Heart left ventricle (tissue), 13 donors: ENCODE results near the gene MGAT4B.
"Not testable (repeated sequence)": the region's sequence is repeated elsewhere in the genome, so short reads cannot be mapped to it uniquely, and the experiment has no call there.

Experiments used
- CTCF ChIP-seq, 12 donors: fragments of 200-600 bp; sonication (generic) in 4 of 12; IDR thresholded peaks; one replicate each; pipeline versions ENCODE4 v1.5.0 to v1.8.0; 2018 to 2022; ENCODE audit warnings: antibody characterized with exemption in 12 of 12, mild to moderate bottlenecking in 5 of 12
- POLR2A ChIP-seq, 2 donors: fragments of 450-650 bp; IDR thresholded peaks; one replicate each; pipeline ENCODE4 v1.6.1; 2017; ENCODE audit warnings: antibody characterized with exemption in 2 of 2, mild to moderate bottlenecking in 2 of 2, moderate library complexity in 2 of 2
- donor health status: ischemic (EF 13 %, LVEDD 7.1; RV severe dilation, severe dysfunction).
- donor health status: DM: no; HTN: yes; CAD: no.
- donor health status: DM: no; HTN: no; CAD: no.
- donor health status: ischemic (EF 25% LVEDD 6.9; RV normal size, moderate dysfunction).
- donor health status: ischemic (EF 25% LVEDD 5.7; RV mildly dilated, moderate dysfunction).
- donor health status: ischemic (EF 35%, LVEDD 5.7; RV mildly dilated, moderate dysfunction).
- donor health status: nonischemic (EF 11% LVEDD 7.7; RV severe dilation, severe dysfunction).
- donor health status: DM: yes; HTN: yes; CAD: no.
- donor health status: PGD.
- donor health status: ischemic (EF 29% LVEDD 5.4; RV normal size, mild dysfunction).
- donor health status: nonischemic (EF 23%, LVEDD 6.1; RV moderate dilation, normal function).

GRCh38 chr5:179789278-179789677 is 17.4 kb downstream of the MGAT4B start:
- not testable (repeated sequence) for TF ChIP-seq CTCF, POLR2A (IDR thresholded peaks at IDR 0.05)
